T-helper 1 cell (primary cell): ENCODE results near the gene SUPT3H.
A peak's percentile ranks its signal among the peaks of the same experiment; 100 is the strongest.
"Not testable (repeated sequence)": the region's sequence is repeated elsewhere in the genome, so short reads cannot be mapped to it uniquely, and the experiment has no call there.

ENCODE experiments used
- DNase-seq, 5 donors: peaks; one replicate each; pipeline ENCODE4 v3.0.0-alpha.2; 2012 to 2020

SUPT3H gene

DNA sequence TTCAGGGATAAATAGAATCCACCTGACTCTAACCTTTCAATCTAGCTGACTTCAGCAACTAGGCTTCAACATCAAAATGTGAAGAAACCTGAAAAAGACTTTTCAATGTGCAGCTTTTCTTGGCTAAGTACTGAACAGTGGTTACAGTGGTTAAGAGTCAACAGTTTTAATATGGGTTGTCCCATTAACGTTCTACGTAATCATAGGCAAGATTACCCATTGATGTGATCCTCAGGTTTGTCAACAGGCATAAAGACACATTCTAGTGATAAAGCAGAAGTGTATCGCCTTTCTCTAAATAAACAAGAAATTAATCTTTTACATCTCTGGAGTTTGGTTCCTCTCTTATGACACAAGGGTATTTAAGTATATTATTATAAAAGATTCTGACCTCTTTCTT is 203.7 kb downstream of the SUPT3H start:
- no peak for DNase-seq

DNA sequence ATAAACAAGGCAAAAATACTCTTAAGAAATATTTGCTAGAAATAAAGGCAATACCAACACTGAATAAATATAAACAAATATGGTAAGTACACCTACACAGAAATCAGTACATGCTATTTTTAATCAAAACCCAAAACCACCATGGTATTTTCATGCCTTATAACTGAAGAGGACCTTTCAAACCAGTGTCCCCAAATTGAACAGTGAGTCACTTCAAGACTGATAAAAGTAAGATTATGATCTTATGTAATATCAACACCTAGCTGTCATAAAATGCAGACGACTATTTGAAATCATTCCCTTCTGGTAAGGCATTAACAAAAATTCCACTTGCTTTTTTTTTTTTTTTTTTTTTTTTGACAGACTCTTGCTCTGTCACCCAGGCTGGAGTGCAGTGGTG is 206.4 kb downstream of the SUPT3H start:
- DNase-seq = no peak

DNA sequence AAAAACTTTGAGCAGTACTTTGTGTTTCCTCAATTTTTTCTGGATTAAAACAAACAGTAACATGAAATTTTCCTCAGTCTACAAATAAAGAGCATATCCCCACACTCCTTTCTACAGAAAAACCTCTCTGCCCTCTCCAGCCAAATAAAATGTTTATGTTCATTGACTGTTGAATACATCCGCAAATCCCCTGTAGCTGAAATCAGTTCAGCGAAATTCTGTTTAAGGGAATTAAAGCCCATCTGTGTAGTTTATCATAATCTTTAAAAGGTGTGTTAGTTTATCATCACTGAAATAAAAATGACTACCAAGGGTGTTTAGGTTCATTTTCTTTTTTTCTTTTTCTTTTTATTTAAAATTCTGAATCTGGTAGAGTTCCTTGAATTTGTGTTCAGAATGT is 207.4 kb downstream of the SUPT3H start:
- no peak for DNase-seq

DNA sequence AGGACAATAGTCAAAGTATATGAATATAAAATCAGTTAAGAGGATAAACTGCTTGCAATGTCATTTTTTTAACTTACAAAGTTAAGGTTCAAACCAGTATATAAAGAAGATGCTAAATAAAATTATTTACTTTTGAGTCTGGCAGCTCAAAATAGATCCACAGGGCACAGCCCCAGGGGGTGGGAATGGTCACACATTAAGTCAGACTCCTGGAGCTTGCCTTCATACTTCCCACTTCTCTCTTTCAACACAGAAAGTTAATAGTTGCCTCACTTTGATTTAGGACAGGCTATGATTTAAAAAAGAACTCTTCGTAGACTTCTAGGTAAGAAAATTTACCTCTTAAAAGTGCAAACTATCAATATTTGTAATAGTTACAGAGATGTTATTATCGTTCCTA is 207.9 kb downstream of the SUPT3H start:
- no peak for DNase-seq

DNA sequence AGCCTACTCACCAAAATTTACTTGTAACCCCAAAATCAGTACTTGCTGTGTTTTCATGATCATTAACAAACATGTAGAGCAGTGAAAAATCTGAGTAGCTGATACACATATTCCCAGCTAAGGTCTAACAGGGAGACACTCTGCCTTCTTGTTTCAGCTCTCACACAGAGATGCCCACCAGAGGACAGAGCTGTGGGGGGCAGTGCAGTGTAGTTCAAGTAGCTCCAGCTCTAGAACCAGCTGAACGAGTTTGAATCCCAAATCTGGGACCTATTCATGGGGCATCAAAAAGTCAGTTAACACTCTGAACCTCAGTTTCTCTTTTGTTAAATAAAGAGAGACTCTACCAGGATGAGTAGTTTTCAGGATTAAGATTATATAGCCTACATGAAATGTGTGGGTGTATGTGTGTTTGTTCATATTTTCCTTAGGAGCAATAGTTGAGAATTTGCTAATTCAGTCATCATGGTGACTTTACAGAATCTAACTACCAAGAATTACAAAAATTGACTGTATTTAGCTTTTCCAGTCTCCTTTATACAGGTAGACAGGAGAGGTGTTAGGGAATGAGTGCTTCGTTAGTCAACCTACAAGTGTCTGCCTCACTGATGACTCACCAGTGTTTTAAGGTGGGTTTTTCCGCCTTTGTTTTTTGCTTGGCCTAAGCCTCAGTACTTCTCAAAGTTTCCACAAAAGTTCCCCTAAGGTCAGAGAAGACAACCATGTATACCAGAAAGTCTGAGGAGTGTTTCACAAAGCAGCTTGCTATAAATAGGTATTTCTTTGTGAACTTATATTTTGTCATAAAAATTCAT is 213.6 kb downstream of the SUPT3H start:
- peak in 1 of 5 donors; percentile 23 for DNase-seq

DNA sequence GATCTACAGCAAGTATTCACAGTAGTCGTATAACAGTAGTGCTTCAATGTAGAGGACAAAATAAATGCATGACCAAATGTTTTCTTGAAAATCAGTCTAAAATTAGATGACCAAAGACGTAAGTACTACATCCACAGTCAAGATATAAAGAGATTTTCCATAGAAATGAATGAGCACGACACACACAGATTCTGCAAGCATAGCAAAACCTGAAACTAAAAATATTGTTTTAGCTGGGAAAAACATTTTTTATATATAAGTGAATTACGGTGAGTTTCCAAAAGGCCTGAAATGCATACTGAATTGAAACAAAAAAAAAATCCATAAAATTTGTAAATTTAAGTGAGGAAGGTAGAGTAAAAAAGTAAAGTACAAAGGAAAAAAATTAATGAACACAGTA is 217.4 kb downstream of the SUPT3H start:
- DNase-seq = no peak

DNA sequence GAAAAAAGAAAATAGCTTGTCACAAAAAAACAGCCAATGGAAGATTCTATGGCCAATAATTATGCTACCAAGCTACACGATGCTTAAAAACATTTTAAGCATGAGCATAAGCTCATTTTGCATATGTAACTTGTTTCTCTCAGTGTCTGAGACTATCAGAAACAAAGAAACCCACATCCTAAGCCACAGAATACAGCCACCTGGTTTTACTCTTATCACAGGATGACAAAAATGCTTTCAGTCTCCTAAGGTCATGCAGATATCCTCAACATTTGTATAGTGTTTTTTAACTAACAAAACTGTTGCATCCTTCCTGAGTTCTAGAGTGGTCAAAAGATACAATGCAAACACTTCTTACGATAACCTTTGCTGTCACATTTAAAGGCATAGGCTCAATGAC is 221.7 kb downstream of the SUPT3H start:
- peak in 1 of 5 donors; percentile 86 for DNase-seq

DNA sequence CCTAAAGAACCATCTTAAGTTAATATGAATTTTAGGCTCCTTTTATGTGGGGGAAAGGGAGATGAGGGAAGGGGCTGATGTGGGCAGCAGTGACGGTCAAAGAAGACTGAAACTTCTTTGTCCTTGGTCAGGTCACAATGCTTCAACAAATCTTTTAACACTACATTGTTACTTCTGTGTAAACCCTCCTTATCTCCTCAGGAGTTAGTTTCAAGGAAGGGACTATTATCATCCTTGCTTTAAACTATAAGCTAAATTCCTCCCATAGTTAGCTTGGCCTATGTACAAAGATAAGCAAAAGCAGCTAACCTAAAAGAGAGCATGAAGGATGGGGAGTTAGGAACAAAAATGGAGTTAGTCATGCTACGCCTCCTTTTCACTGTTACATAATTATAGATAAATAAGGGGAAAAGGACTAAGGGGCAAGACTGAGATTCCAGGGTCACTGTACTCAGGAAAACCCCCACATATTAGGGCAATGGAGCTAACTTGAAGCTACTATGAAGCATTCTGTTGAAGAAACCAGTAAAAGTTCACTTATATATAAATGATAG is 222.3 kb downstream of the SUPT3H start:
- no peak for DNase-seq

DNA sequence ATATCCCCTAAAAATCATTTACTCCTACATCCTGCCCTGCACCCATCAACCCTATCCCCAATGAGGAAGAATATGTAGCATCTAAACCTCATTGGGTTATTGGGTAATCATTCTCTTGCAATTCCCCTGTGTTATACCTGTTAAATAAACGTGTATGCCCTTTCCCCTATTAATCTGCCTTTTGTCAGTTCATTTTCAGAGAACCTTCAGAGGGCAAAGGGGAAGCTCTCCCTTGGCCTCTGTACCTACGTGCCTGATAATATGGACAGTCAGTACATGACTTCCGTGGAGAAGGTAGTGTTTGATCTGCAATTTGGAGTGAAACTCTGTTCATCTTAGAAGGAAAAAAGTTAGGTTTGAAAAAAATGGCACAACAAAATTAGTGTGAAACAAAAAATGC is 223.1 kb downstream of the SUPT3H start:
- no peak for DNase-seq

DNA sequence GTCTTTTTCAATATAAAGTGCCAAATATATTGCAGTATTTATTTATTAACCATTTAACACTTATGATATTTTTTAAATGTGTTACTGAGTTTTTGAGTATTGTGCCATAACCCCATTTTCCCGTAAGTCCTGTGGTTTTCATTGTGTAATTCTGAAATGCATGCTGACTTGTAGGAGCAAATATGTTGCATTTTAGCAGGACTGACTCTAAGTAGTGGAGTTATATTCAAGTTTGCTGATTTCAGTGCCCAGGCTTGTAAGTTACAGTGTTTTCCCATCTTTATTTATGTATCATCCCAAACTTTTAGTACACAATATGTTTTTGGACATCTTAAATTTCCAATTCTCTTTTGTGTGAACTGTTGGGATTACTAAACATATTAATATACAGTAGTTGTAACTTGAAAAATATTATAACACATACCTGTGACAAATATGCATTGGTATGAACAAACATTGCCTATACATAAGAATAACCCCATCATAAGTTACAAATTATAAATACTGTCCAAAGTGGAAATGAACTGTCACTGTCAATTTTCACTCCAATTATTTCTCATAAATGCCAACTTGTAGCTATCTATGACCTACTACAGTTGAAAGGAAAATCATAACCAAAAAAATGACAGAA is 228.9 kb downstream of the SUPT3H start:
- no peak for DNase-seq

DNA sequence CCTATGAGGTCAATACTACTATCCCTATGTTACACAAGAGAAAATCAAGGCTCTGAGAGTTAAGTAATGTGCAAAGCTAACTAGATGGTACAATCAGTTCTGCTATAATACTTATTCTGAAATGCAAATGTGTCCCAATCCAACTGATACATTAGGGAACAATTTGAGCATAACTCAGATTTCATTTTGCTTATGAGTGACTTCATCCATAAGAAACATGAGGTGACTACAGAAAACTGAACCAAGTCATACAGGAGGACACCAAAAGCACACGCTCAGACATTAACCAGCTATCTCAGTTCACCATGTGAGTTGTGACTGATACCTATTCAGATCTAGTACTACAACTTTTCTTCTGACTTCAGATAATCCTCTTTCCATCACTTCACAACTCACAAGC is 229.5 kb downstream of the SUPT3H start:
- DNase-seq = no peak

DNA sequence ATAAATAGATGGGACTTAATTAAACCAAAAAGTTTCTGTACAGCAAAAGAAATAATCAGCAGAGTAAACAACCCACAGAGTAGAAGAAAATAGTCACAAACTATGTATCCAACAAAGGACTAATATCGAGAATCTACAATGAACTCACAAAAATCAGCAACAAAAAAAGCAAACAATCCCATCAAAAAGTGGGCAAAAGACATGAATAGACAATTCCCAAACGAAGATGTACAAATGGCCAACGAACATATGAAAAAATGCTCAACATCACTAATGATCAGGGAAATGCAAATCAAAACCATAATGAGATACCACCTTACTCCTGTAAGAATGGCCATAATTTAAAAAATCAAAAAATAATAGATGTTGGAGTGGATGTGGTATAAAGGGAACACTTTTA is 232.1 kb downstream of the SUPT3H start:
- not testable (repeated sequence) for DNase-seq

DNA sequence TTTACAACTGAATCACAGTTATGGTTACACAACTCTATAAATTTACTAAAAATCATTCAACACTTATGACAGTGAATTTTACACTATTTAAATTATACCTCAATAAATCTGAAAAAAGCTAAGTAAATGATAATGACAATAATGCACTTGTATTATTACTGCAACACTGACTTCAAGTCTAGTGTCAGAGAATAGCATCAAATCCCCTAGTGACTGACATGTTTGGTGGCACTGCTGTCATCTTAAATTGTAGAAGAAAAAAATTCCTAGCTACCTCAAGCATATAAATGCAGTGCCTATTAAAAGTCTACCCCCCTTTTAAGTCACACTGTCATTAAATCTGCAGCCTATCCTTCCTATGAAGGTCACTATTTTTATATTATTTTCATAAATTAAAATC is 239.0 kb downstream of the SUPT3H start:
- no peak for DNase-seq

DNA sequence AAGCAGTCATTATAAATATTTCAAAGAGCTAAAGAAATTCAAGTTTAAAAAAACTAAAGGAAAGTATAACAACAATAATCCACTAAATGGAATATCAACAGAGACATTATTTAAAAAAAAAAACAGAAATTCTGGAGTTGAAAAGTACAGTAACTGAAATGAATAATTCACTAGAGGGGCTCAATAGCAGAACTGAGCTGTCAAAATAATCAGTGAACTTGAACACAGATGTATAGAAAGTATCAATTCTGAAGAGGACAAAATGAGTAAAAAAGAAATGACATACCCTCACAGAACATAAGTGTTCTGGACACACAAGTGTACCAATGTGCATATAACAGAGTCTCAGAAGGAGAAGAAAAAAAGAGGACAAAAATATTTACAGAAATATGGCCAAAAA is 241.2 kb downstream of the SUPT3H start:
- DNase-seq = no peak

DNA sequence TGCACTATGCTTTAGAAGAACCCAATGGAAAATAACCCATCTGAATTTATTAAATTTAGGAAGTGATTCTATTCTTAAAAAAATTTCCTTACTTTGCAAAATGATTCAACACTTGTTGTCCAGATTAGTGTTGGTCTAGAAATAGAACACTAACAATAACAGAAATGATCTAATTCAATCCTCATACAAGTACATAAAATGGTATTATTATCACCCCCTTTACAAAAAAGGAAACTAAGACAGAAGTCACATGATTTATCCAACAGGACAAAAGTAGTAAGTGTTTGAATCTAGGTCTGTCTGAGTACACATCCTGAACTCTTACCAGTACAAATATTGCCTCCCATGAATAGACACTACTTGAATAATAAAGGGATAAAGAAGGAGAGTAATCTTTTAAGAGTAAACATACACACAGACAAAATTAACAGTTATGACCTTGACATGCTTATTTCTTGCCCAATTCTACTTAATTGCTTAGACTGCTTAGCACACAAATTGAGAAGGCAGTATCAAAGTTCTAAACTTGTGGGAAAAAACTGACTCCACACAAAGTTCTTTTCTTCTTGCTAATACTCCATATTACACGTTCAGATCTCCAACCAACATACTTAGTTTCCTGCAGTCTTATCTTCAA is 245.0 kb downstream of the SUPT3H start:
- DNase-seq = no peak

DNA sequence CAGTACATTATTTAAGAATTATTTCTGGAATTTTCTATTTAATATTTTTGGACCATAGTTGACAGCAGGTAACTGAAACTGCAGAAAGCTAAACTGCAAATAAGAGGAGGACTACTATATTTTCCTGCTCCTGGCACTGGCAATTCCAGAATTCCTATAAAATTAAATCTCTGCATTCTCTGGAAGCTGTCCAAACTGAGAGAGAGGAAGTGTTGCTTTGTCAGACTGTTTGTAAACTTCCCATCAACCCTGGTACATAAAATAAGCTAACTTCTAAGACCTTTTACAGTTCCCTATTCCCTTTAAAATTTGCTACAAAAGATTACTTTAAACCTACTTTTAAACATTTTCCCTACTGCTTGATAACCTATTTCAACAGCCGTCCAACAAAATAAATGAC is 245.7 kb downstream of the SUPT3H start:
- no peak for DNase-seq

DNA sequence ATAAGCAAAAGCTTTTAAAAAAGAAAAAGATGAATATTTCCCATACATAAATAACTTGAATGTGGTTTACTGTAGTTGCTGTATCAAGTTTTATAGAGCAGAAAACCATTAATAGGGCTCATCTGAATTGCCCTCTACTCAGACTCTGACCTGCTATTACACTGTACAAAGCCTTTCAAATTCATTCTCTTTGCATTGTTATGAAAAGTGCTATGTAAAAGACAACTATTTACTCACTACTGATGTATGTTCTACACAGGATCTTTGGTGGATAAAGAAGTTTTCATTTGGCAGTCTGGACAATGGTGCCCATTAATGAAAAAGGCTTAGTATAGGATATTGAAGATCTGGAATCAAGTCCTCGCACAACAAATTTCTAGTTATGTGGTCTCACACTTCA is 248.7 kb downstream of the SUPT3H start:
- DNase-seq = no peak

DNA sequence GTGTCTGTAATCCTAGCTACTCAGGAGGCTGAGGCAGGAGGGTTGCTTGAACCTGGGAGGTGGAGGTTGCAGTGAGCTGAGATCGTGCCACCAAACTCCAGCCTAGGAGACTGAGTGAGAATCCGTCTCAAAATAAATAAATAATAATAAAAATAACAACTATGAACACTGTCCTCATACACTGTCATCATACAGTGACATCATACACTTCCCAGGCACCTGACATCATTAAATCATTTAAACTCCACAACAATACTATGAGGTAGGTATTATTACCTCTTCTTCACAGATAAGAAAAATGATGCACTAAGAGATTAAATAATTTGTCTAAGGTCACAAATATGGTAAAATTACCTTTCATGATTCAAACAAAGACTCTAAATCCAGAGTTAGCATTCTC is 250.5 kb downstream of the SUPT3H start:
- DNase-seq = no peak

DNA sequence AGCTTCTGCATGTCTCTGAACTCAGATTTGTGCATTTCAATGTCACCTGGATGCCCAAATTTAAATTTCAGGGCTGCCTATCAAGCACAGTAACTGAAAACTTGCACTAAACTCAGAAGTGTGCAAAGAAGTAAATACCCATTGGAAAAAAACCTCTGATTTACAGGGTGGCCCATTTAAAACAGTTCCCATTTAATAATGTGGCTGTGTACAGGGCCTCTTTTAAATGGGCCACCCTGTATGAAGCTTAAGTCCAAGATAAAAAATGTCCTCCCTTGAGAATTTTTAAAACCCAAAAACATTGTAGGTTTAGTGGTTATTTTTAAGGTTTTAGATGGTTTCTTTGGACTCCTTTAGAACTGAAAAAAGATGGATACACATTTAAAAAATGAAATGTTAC is 251.7 kb downstream of the SUPT3H start:
- DNase-seq = no peak

DNA sequence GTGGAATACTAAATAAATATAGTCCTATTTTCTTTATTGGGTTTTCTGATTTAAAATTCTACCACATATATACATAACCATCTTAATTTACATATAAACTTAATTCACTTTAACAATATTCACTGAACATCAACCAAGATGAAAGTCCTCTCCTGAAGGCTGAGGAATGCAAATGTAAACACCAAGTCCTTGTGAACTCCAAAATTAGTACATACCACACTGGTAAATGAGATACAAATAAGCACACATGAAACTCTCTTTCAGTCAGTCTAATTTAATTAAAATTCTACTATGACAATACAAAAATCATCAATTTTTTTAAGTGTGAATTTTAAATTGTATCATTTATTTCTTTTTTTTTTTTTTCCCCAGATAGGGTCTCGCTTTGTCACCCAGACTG is 254.7 kb downstream of the SUPT3H start:
- DNase-seq = no peak

DNA sequence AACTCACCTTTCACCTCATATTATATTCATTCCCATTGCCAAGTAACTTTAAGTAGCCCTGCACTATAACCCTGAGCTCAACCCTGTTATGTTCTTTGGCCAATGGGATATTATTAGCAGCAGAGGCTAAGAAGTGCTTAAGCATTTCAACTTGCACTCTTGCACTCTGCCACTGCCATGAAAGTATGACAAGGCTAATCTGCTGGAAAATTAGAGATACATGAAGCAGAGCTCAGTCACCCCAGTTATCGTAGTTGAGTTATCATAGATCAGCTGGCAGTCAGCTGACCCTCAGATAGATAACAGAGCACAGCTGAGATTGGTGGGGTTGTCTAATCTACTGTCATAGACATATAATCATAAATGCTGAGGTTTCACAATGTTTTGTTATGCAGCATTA is 259.0 kb downstream of the SUPT3H start:
- no peak for DNase-seq

DNA sequence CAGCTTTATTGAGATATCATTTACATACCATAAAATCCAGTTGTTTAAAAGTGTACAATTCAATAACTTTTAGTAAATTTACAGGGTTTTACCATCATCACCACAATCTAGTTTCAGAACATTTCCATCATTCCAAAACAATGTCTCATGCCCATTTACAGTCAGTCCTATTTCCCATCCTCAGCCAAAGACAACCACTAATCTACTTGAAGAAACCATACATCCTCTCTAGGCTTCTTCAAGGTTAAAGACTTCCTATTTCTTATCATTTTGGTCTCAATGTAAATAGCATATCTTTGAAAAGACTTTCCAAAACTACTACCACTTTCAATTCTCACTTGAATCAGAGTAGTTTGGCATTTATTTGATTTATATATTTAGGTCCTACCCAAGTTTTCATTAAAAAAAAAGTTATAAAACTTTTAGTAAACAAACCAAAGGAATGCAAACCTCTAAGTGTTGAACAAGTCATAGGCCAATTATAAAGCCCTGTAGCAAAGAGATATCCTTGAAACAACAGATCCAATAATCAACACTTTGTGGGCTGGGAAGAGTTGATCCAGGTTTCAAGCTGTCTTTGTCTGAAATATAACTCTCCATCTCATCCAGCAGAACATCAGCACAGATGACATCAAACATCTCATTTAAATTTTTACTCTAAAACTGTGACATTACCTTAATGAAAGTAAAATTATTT is 260.9 kb downstream of the SUPT3H start:
- DNase-seq = peak in 1 of 5 donors; percentile 12

DNA sequence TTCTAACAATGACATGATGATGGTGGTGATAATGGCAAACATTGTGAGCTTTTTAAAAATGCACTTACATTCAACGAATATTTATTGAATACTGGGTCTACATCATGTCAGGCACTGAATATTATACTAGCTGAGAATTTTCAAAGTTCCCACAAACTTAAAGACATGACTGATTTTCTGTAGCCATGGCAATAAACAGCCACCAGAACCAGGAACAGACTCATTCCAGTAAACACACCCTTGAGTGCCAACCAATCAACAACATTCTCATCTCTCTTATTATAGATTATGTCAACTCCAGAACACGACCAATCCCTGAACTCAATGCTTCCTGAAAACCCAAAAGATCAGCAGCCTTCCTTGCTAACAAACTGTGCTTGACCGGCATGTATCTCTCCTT is 262.0 kb downstream of the SUPT3H start:
- DNase-seq = no peak
